ENCODE results near the gene ADAMTS9.

Gene ADAMTS9

GRCh38 chr3:64684715-64685261 is 3.0 kb downstream of the ADAMTS9 start:
- no peak for DNase-seq

GRCh38 chr3:64681827-64682226 is 6.0 kb downstream of the ADAMTS9 start:
- no peak for DNase-seq

GRCh38 chr3:64681015-64681414 is 6.8 kb downstream of the ADAMTS9 start:
- no peak for DNase-seq

GRCh38 chr3:64680334-64680733 is 7.5 kb downstream of the ADAMTS9 start:
- DNase-seq, result no peak

GRCh38 chr3:64677961-64678716 is 9.7 kb downstream of the ADAMTS9 start:
- DNase-seq, result no peak

- DNase-seq, result no peak
Measured at GRCh38 chr3:64676831-64677230, 11.0 kb downstream of the ADAMTS9 start.

- DNase-seq, result no peak
Measured at GRCh38 chr3:64675687-64676247, 12.0 kb downstream of the ADAMTS9 start.

- no peak for DNase-seq
Measured at GRCh38 chr3:64674591-64675076, 13.2 kb downstream of the ADAMTS9 start.

GRCh38 chr3:64673159-64673715 is 14.6 kb downstream of the ADAMTS9 start:
- no peak for DNase-seq

- no peak for DNase-seq
Measured at GRCh38 chr3:64668582-64669510, 19.0 kb downstream of the ADAMTS9 start.

- DNase-seq, result no peak
Measured at GRCh38 chr3:64667887-64668581, 19.8 kb downstream of the ADAMTS9 start.

GRCh38 chr3:64667138-64667537 is 20.7 kb downstream of the ADAMTS9 start:
- no peak for DNase-seq

GRCh38 chr3:64666171-64666588 is 21.6 kb downstream of the ADAMTS9 start:
- no peak for DNase-seq

- no peak for DNase-seq
Measured at GRCh38 chr3:64664397-64664796, 23.4 kb downstream of the ADAMTS9 start.

- no peak for DNase-seq
Measured at GRCh38 chr3:64659617-64659978, 28.2 kb downstream of the ADAMTS9 start.

- no peak for DNase-seq
Measured at GRCh38 chr3:64658001-64658400, 29.8 kb downstream of the ADAMTS9 start.

GRCh38 chr3:64656544-64656943 is 31.3 kb downstream of the ADAMTS9 start:
- no peak for DNase-seq

GRCh38 chr3:64655160-64655559 is 32.6 kb downstream of the ADAMTS9 start:
- DNase-seq, result no peak

- no peak for DNase-seq
Measured at GRCh38 chr3:64654013-64654412, 33.8 kb downstream of the ADAMTS9 start.

GRCh38 chr3:64653101-64653500 is 34.7 kb downstream of the ADAMTS9 start:
- no peak for DNase-seq

- DNase-seq, result no peak
Measured at GRCh38 chr3:64651741-64652241, 36.0 kb downstream of the ADAMTS9 start.

GRCh38 chr3:64651303-64651702 is 36.5 kb downstream of the ADAMTS9 start:
- no peak for DNase-seq
